ENCODE data around the gene FER. TPM values are rescaled to one million over a fixed set of nuclear protein-coding genes. Genes with fewer than 3 reads are reported as not detected.

FER gene
- total and polyA plus RNA-seq, 12 donors: 3.5 to 37.5 (median 27.0) TPM

GRCh38 chr5:109152565-109152964 lies 404.9 kb downstream of the FER start:
- no peaks in the 10 kb centered on the region for H3K27me3 ChIP-seq
- H3K4me1 ChIP-seq (replicated peaks in 1 of 2): peaks cover 0 to 4% of the 10 kb centered on the region in 2 donors
- no peak for DNase-seq
- no peak overlapping the region for H3K4me3 ChIP-seq
- no peaks in the 10 kb centered on the region for H3K9me3 ChIP-seq (replicated peaks in 1 of 3)
- H3K27ac ChIP-seq: no peak overlapping the region
- H3K36me3 ChIP-seq (replicated peaks in 1 of 2): no peaks in the 10 kb centered on the region
- 93 to 97% (median 95%) methylated on average over 4 of the region's 4 CpGs for WGBS, 4 donors
- intact Hi-C loops (cut with DNase I): no loop called here
- TF ChIP-seq POLR2A (IDR thresholded peaks at IDR 0.05): no peak
- TF ChIP-seq, protein P1, sequence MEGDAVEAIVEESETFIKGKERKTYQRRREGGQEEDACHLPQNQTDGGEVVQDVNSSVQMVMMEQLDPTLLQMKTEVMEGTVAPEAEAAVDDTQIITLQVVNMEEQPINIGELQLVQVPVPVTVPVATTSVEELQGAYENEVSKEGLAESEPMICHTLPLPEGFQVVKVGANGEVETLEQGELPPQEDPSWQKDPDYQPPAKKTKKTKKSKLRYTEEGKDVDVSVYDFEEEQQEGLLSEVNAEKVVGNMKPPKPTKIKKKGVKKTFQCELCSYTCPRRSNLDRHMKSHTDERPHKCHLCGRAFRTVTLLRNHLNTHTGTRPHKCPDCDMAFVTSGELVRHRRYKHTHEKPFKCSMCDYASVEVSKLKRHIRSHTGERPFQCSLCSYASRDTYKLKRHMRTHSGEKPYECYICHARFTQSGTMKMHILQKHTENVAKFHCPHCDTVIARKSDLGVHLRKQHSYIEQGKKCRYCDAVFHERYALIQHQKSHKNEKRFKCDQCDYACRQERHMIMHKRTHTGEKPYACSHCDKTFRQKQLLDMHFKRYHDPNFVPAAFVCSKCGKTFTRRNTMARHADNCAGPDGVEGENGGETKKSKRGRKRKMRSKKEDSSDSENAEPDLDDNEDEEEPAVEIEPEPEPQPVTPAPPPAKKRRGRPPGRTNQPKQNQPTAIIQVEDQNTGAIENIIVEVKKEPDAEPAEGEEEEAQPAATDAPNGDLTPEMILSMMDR (IDR thresholded peaks at IDR 0.05): no peak

DNA sequence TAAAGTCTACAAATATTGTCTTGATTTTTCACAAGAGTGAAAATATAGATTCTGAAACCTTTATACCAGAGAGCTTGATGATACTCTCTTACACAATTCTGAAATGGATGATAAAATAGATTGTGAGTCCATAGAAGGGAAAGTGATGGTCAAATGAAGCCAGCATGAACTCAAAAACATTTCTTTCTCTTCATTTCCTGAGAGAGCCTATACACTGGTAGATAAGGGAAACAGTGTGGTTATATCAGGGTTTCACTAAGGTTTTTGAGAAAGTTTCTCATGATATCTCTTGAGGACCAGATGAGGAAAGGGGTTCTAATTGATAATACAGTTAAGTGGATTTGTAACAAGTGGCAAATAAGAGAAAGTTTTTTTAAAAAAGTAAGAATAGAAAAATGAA lies 407.9 kb downstream of the FER start:
- Histone ChIP-seq H3K36me3 (replicated peaks in 1 of 2) (no peaks in the 10 kb centered on the region), H3K4me1 (replicated peaks in 1 of 2) (no peaks in the 10 kb centered on the region), H3K4me3 (no peak overlapping the region), H3K27ac (no peak overlapping the region), H3K9me3 (replicated peaks in 1 of 3) (no peaks in the 10 kb centered on the region), H3K27me3 (no peaks in the 10 kb centered on the region)
- intact Hi-C loops (cut with DNase I): no loop called here
- no peak for DNase-seq
- TF ChIP-seq, protein P1 (IDR thresholded peaks at IDR 0.05): no peak
- no peak for TF ChIP-seq POLR2A (IDR thresholded peaks at IDR 0.05)

- no peak for DNase-seq
Measured at GRCh38 chr5:109156885-109157284, 409.2 kb downstream of the FER start.

GRCh38 chr5:109160468-109160867 lies 412.8 kb downstream of the FER start:
- no peak overlapping the region for H3K27ac ChIP-seq
- no peak overlapping the region for H3K4me3 ChIP-seq
- H3K9me3 ChIP-seq (replicated peaks in 1 of 3): no peaks in the 10 kb centered on the region
- no peaks in the 10 kb centered on the region for H3K36me3 ChIP-seq (replicated peaks in 1 of 2)
- DNase-seq: no peak
- no peaks in the 10 kb centered on the region for H3K4me1 ChIP-seq (replicated peaks in 1 of 2)
- WGBS, 4 donors: 79 to 93% (median 87%) methylated on average over 3 of the region's 3 CpGs
- intact Hi-C loops (cut with DNase I): no loop called here
- TF ChIP-seq POLR2A (IDR thresholded peaks at IDR 0.05): no peak
- TF ChIP-seq, protein P1 (IDR thresholded peaks at IDR 0.05): no peak
- H3K27me3 ChIP-seq: no peaks in the 10 kb centered on the region

More at GRCh38 chr5:109156885-109157284, 409.2 kb downstream of the FER start:
- Histone ChIP-seq H3K27me3 (no peaks in the 10 kb centered on the region), H3K9me3 (replicated peaks in 1 of 3) (no peaks in the 10 kb centered on the region), H3K4me1 (replicated peaks in 1 of 2) (no peaks in the 10 kb centered on the region), H3K27ac (no peak overlapping the region), H3K36me3 (replicated peaks in 1 of 2) (no peaks in the 10 kb centered on the region), H3K4me3 (no peak overlapping the region)
- intact Hi-C loops (cut with DNase I): no loop called here
- no peak for TF ChIP-seq POLR2A (IDR thresholded peaks at IDR 0.05)
- TF ChIP-seq, protein P1 (IDR thresholded peaks at IDR 0.05): no peak
